ENCODE results near the gene DMPK. TPM values are rescaled to one million over a fixed set of nuclear protein-coding genes. Genes with fewer than 3 reads are reported as not detected.

The DMPK gene
- total and polyA plus RNA-seq, 2 experiments from 2014 or later: 25.2 to 46.0 TPM

DNA sequence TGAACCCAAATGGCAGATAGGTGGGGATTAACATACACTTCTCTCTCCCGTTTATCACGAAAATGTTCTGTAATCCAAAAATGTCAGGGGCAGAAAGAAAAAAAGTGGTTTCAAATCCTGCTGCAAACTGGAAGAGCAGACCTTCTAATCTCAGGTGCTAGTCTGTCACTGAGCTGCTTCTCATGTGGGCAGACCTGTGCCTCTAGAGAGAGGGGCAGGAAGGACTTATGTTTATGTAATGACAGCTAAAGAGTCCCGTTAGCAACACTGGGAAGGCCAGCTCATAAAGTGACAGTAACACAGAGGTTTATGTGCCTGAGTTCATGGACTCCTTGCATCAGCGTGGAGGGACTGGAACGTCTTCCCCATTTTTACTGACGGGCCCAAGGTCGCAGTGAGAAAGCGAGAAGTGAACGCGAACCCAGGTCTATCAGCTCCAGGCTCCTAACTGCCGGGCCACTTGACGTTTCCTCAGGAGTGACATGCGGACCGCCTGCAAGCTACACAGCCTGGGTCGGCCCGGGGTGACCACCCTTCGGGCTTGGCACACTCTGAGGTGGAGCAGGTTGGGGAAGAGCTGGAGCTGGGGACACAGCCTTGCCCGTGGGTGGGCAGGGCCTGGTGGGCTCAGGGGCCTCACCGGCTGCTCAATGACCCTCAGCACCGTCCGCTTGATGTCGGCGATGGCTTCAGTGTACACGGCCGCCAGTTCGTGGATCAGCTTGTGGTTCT lies 42.4 kb upstream of the DMPK start:
- TF ChIP-seq, protein P1, sequence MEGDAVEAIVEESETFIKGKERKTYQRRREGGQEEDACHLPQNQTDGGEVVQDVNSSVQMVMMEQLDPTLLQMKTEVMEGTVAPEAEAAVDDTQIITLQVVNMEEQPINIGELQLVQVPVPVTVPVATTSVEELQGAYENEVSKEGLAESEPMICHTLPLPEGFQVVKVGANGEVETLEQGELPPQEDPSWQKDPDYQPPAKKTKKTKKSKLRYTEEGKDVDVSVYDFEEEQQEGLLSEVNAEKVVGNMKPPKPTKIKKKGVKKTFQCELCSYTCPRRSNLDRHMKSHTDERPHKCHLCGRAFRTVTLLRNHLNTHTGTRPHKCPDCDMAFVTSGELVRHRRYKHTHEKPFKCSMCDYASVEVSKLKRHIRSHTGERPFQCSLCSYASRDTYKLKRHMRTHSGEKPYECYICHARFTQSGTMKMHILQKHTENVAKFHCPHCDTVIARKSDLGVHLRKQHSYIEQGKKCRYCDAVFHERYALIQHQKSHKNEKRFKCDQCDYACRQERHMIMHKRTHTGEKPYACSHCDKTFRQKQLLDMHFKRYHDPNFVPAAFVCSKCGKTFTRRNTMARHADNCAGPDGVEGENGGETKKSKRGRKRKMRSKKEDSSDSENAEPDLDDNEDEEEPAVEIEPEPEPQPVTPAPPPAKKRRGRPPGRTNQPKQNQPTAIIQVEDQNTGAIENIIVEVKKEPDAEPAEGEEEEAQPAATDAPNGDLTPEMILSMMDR (IDR thresholded peaks at IDR 0.05; ENCODE audit: poor library complexity): no peak
- Histone ChIP-seq H3K9me3 (ENCODE audit: low read depth) (no peaks in the 10 kb centered on the region), H4K20me1 (ENCODE audit: insufficient read depth, poor library complexity, severe bottlenecking) (no peaks in the 10 kb centered on the region), H3K79me2 (no peaks in the 10 kb centered on the region), H3K4me2 (no peak overlapping the region), H3K9me2 (replicated peaks; ENCODE audit: insufficient read depth) (no peaks in the 10 kb centered on the region), H3K4me3 (no peak overlapping the region), H3K27me3 (no peaks in the 10 kb centered on the region), H3K4me1 (ENCODE audit: insufficient read depth) (no peaks in the 10 kb centered on the region), H3K36me3 (replicated peaks; ENCODE audit: insufficient read depth, low read depth) (no peaks in the 10 kb centered on the region), H3K27ac (no peak overlapping the region), H2AFZ (no peak overlapping the region)
- no peak for DNase-seq (ENCODE audit: low spot score)
- WGBS (ENCODE audit: low lambda C conversion rate, missing lambda C conversion rate): 92% methylated on average over 26 of the region's 26 CpGs

DNA sequence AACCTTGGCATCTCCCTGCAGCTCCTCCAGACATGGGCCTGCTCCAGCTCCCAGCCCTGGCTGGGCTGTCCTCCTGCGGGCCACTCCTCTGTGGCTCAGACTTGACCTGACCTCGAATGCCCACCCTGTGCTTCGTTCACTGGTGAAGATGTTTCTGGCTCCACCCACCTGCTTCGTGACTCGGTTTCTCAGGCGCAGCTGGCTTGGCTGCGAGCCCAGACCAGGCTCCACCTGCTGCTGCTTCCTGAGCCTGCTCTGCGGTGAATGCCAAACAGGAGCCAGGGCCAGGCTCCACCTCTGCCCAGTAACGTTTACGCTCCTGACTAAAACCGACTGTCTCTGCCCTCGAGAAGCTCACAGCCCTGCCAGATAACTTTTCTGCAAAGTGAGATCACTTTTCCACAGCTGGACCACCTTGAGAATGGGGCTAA lies 41.8 kb upstream of the DMPK start:
- Histone ChIP-seq H3K4me3 (no peak overlapping the region), H3K27ac (no peak overlapping the region), H3K36me3 (replicated peaks; ENCODE audit: insufficient read depth, low read depth) (no peaks in the 10 kb centered on the region), H3K4me2 (no peak overlapping the region), H3K4me1 (ENCODE audit: insufficient read depth) (no peaks in the 10 kb centered on the region), H3K9me3 (ENCODE audit: low read depth) (no peaks in the 10 kb centered on the region), H2AFZ (no peak overlapping the region), H3K27me3 (no peaks in the 10 kb centered on the region), H3K79me2 (no peaks in the 10 kb centered on the region), H3K9me2 (replicated peaks; ENCODE audit: insufficient read depth) (no peaks in the 10 kb centered on the region), H4K20me1 (ENCODE audit: insufficient read depth, poor library complexity, severe bottlenecking) (no peaks in the 10 kb centered on the region)
- TF ChIP-seq EZH2phosphoT487 (IDR thresholded peaks at IDR 0.05; ENCODE audit: low read depth, severe bottlenecking, unreplicated experiment) (no peak), EZH2 (IDR thresholded peaks at IDR 0.05; ENCODE audit: borderline replicate concordance) (no peak)
- TF ChIP-seq, protein P1 (IDR thresholded peaks at IDR 0.05; ENCODE audit: poor library complexity): no peak
- no peak for DNase-seq (ENCODE audit: low spot score)
- WGBS (ENCODE audit: low lambda C conversion rate, missing lambda C conversion rate): 93% methylated on average over 11 of the region's 12 CpGs

DNA sequence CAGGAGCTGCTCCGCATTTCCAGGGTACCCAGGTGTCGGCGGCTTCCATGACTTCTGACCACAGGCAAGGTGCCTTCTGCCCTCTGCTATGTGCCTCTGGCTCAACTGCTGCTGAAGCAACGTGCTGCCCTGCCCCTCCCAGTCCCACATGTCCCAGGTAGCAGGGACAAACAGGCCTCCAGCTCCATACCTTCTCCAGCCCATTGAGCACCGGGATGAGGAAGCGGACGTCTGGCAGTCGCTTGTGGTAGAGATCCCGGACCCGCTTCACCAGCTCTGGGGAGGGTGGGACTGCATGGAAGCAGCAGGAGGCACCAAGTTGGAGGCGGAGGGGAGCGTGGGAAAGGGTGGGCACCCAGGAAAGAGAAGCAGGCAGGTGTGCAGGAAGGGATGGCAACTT lies 40.9 kb upstream of the DMPK start:
- no peaks in the 10 kb centered on the region for H3K79me2 ChIP-seq
- DNase-seq (ENCODE audit: low spot score): no peak
- no peaks in the 10 kb centered on the region for H3K9me2 ChIP-seq (replicated peaks; ENCODE audit: insufficient read depth)
- WGBS (ENCODE audit: low lambda C conversion rate, missing lambda C conversion rate): 96% methylated on average over 10 of the region's 12 CpGs
- no peaks in the 10 kb centered on the region for H3K36me3 ChIP-seq (replicated peaks; ENCODE audit: insufficient read depth, low read depth)
- H3K27me3 ChIP-seq: no peaks in the 10 kb centered on the region
- H3K4me3 ChIP-seq: no peak overlapping the region
- H3K4me2 ChIP-seq: no peak overlapping the region
- TF ChIP-seq EZH2 (IDR thresholded peaks at IDR 0.05; ENCODE audit: borderline replicate concordance) (no peak), EZH2phosphoT487 (IDR thresholded peaks at IDR 0.05; ENCODE audit: low read depth, severe bottlenecking, unreplicated experiment) (no peak)
- TF ChIP-seq, protein P1 (IDR thresholded peaks at IDR 0.05; ENCODE audit: poor library complexity): no peak
- no peak overlapping the region for H2AFZ ChIP-seq
- H3K9me3 ChIP-seq (ENCODE audit: low read depth): no peaks in the 10 kb centered on the region
- H4K20me1 ChIP-seq (ENCODE audit: insufficient read depth, poor library complexity, severe bottlenecking): no peaks in the 10 kb centered on the region
- H3K4me1 ChIP-seq (ENCODE audit: insufficient read depth): no peaks in the 10 kb centered on the region
- H3K27ac ChIP-seq: no peak overlapping the region
